ENCODE measurements around the gene ZNF330.
"Not testable (repeated sequence)": the region's sequence is repeated elsewhere in the genome, so short reads cannot be mapped to it uniquely, and the experiment has no call there.

ZNF330 gene

GRCh38 chr4:141220691-141221659 lies at the start of gene ZNF330:
ZNF330 (plus strand) TSS chr4:141220895; CDS start chr4:141222372, 1,477 bp downstream.
- peak within 1 kb of the TSS; percentile 84 to 90 for H3K4me3 ChIP-seq (replicated peaks in 1 of 2; ENCODE audit: low read depth in 2 of 2, low read length in 2 of 2)
- TF ChIP-seq, protein P1, sequence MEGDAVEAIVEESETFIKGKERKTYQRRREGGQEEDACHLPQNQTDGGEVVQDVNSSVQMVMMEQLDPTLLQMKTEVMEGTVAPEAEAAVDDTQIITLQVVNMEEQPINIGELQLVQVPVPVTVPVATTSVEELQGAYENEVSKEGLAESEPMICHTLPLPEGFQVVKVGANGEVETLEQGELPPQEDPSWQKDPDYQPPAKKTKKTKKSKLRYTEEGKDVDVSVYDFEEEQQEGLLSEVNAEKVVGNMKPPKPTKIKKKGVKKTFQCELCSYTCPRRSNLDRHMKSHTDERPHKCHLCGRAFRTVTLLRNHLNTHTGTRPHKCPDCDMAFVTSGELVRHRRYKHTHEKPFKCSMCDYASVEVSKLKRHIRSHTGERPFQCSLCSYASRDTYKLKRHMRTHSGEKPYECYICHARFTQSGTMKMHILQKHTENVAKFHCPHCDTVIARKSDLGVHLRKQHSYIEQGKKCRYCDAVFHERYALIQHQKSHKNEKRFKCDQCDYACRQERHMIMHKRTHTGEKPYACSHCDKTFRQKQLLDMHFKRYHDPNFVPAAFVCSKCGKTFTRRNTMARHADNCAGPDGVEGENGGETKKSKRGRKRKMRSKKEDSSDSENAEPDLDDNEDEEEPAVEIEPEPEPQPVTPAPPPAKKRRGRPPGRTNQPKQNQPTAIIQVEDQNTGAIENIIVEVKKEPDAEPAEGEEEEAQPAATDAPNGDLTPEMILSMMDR (IDR thresholded peaks at IDR 0.05; ENCODE audit: low read depth, low read length): peak; percentile 7
- peak; percentile 94 to 95 for DNase-seq (ENCODE audit: low read depth in 2 of 2)

DNA sequence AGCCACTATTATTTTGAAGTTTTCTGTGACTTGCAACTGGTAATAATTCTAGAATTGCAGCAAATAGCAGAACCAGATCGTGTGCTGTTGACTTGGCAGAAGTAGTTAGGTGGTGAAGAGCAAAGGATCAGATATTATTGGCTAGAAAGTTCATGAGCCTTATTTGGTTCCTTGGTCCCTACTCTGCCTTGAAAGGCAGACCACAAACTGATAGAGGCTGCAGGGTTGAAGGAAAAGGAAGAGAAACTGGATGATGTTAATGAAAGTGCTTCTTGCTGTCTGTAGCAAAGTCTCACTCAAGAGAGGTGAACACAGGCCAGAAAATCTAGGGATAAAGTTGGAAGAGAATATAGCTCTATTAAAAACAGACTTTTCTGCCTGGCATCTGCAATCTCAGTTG lies 46.2 kb upstream of the ZNF330 start:
- H3K4me3 ChIP-seq (replicated peaks in 1 of 2; ENCODE audit: low read depth in 2 of 2, low read length in 2 of 2): no peak overlapping the region
- no peak for DNase-seq (ENCODE audit: low read depth in 2 of 2)
- TF ChIP-seq, protein P1 (IDR thresholded peaks at IDR 0.05; ENCODE audit: low read depth, low read length): no peak

DNA sequence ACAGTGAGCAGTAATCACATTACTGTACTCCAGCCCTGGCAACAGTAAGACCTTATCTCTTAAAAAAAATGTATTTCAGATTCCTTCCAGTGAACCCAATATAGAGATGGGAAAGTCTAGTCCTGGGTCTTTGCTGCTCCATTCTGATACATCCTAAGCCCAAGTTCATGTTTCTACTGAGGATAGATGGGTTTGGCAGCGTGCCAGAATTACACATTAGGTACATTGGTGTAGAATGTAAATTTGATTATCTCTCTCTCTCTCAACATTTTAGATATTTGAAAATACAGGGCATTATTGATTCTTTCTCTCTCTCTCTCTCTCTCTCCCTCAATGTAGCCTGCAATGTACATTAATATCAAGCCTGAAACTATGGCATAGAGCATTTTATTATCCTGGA lies 43.5 kb upstream of the ZNF330 start:
- H3K4me3 ChIP-seq (replicated peaks in 1 of 2; ENCODE audit: low read depth in 2 of 2, low read length in 2 of 2): no peak overlapping the region
- TF ChIP-seq, protein P1 (IDR thresholded peaks at IDR 0.05; ENCODE audit: low read depth, low read length): no peak
- no peak for DNase-seq (ENCODE audit: low read depth in 2 of 2)

DNA sequence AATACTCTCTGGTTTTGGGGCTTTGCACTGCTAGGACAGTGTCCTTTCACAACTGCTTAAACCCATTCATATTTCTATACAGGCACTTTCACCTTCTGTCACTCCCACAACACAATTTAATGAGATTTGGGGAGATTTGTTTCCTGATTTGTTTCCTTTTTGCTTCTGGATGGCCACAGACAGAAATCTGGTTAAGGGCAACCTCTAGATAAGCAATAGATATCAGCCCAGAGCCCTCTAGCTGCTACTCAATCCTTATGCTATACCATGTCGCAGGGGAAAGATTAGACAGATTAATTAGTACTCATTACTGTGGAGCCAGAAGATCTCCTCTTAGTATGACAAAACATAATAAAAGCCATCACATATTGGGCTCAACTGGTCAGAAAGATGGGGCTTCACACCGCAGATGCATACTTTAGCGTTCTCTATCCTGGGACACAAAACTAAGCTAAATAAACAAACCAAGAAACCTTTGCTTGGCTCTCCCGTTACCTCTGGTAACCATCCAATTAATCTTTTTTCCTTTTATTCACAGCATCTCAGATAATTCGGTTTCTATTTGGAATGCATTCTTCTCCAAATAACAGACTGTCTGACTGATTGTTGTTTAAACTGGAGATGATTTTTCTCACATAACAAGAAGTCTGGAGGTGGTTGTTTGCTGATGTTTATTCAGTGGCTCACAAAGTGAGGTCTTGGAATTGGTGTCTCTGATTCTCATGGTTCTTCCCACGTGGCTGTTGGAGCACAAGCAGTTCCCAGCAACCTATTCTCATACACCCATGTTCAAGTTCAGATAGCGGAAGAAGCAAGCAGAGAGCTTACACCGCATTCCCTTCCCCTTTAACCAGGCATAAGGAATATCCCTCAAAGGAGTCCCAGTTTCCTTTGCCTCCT lies 41.0 kb upstream of the ZNF330 start:
- no peak overlapping the region for H3K4me3 ChIP-seq (replicated peaks in 1 of 2; ENCODE audit: low read depth in 2 of 2, low read length in 2 of 2)
- TF ChIP-seq, protein P1 (IDR thresholded peaks at IDR 0.05; ENCODE audit: low read depth, low read length): no peak
- no peak for DNase-seq (ENCODE audit: low read depth in 2 of 2)

DNA sequence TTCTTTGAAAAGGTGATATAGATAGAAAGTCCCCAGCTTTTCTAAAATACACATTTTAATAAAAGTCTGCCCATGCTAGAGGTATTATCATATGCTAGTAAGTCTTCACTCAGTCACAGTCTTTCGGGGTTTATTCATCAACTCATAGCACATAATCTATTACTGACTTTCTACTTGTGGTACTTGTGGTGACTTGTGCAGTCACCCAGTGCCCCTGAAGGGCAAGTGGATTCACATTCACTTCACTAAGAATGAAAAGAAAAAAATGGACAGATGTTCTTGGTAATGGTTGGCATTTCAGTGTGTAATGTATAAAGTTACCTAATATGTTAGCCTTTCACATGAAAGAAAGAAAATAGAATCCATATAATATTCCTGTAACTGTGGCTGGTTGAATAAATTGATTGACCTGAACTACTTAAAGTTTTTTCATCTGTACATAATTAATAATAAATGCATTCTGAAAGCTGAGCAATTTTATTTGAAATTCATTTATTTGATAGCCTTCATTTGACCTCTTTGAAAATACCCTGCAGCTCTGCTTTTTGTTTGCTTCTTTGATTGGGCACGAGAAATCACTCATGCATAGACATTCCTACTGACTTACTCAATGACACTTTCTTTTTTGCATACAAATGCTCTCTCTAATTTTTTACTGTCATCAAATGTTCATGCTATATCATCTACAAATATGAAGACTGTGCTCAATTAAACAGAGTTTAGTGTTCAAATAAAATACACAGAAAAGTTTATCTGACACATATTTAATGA lies 39.5 kb upstream of the ZNF330 start:
- TF ChIP-seq, protein P1 (IDR thresholded peaks at IDR 0.05; ENCODE audit: low read depth, low read length): no peak
- H3K4me3 ChIP-seq (replicated peaks in 1 of 2; ENCODE audit: low read depth in 2 of 2, low read length in 2 of 2): no peak overlapping the region
- no peak for DNase-seq (ENCODE audit: low read depth in 2 of 2)

GRCh38 chr4:141183491-141183890 lies 37.2 kb upstream of the ZNF330 start:
- DNase-seq (ENCODE audit: low read depth in 2 of 2); H3K4me3 ChIP-seq (replicated peaks in 1 of 2; ENCODE audit: low read depth in 2 of 2, low read length in 2 of 2): not testable (repeated sequence)
